PFSK-1 (cell line): ENCODE data around the gene PRICKLE3.

ENCODE experiments used
- POLR2AphosphoS5 ChIP-seq: IDR thresholded peaks from 2 replicates; pipeline ENCODE4 v1.6.1; 2012; ENCODE audit warnings: low read depth, mild to moderate bottlenecking, control low read depth, low read length, moderate library complexity
- REST ChIP-seq, 2 experiments: IDR thresholded peaks; 2 replicates each; pipeline versions ENCODE4 v1.6.1 to v1.8.0; 2011 to 2012; ENCODE audit warnings: low read depth in 2 of 2, low read length in 2 of 2, control low read depth in 1 of 2, inconsistent platforms in 1 of 2, mild to moderate bottlenecking in 1 of 2, moderate library complexity in 1 of 2; ENCODE audit not compliant: insufficient read depth in 1 of 2
- SIN3A ChIP-seq: IDR thresholded peaks from 2 replicates; pipeline ENCODE4 v1.6.1; 2012; ENCODE audit warnings: mild to moderate bottlenecking, low read length, moderate library complexity, borderline replicate concordance; ENCODE audit not compliant: insufficient read depth
- TAF1 ChIP-seq: IDR thresholded peaks from 2 replicates; pipeline ENCODE4 v1.6.1; 2012; ENCODE audit warnings: low read length, control low read depth, borderline replicate concordance; ENCODE audit not compliant: insufficient read depth

GRCh38 chrX:49210406-49210805, 24.2 kb upstream of the PRICKLE3 start:
- TF ChIP-seq POLR2AphosphoS5: no peak
- TF ChIP-seq SIN3A: no peak
- TF ChIP-seq REST (IDR thresholded peaks at IDR 0.05; ENCODE audit: insufficient read depth in 1 of 2, low read depth in 2 of 2, low read length in 2 of 2): no peak
- TF ChIP-seq TAF1: no peak
